GM21737 (cell line): ENCODE measurements around the gene ZNF329.
A peak's percentile ranks its signal among the peaks of the same experiment; 100 is the strongest.
"Not testable (repeated sequence)": the region's sequence is repeated elsewhere in the genome, so short reads cannot be mapped to it uniquely, and the experiment has no call there.

Experiments used
- ATAC-seq: cut with Tn5 transposase; IDR thresholded peaks from one replicate; pipeline ENCODE4 v1.9.1; 2021; ENCODE audit warnings: mild to moderate bottlenecking, moderate library complexity; ENCODE audit not compliant: unreplicated experiment

ZNF329 gene

DNA sequence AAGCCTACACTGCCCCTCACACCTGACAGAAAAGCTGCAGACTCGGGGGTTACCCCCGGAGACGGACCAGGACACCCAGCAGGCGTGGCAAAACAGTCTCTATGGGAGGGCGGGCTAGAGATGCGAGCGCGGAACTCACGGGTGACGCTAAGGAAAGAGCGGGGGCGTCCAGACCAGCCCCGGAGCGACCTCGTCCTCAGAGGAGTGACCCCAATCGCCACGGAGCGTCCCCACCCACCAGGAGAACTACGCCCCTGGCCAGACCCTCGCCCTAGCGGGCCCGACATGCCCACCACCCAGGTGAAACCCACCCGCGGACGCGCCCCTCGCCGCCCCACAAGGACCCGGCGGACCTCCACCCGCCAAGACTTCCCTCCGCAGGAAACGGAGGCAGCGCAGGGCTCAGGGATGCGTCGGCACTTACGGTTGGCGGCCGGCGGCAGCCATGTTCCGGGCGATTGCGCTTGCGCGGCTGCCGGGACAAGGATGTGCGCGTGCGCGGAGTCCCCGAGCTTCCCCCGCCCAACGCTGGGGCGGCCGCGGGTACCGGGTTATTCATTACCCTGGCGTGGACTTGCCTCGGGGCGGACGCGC, at the start of gene ZNF329:
Gene ZNF329, minus strand, starts transcription at position 462 of the 594 bp plus-strand sequence. CDS start 21,286 bp downstream, outside the sequence.
- ATAC-seq = peak; percentile 71

DNA sequence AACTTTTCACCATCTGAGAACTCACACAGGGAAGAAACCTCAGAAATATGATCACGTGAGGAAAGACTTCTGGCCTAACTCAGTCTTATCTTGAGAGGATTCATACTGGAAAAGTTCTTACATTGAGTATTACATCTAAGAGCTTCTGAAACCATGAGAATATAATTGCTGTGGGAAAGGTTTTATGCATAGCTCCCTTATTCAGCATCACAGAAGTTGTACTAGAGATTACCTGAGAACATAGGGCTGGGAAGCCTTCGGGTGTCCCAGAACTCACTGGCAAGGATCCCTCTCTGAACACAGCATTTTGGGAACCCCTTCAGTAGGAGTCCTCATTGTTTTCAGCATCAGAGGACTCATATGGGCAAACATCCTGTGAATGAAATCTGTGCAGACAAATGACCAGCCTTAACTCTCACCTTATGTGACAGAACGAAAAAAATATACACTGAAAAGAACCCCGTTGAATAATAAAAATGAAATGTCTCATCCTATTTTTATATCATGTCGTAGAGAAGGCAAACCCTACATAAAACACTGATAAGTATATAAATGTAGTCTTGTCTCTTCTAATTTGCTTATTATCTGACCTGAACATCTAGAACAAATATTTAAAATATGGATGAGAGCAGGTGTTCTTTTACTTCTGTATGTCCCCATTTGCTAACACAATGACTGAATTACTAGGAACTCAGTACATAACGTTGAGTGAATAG, 46.5 kb upstream of the ZNF329 start:
- no peak for ATAC-seq

DNA sequence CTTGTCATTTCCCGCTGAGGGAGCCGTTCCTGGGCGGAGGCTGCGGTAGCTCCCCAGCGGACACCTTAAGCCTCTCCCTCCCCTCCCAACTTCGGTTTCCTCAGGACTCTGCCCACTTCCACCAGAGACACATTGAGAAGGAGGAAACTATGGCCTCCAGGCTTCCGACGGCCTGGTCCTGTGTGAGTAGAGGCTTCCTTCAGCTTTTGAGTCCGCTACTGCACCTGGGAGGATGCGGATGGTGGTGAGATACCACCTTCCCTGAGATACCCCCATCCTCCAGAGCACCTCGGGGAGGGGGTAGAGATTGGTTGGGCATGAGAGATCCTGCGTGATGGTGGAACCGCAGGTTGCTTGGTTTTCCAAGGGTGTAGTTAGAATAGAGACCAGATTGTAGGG, 33.2 kb upstream of the ZNF329 start:
- ATAC-seq = no peak

DNA sequence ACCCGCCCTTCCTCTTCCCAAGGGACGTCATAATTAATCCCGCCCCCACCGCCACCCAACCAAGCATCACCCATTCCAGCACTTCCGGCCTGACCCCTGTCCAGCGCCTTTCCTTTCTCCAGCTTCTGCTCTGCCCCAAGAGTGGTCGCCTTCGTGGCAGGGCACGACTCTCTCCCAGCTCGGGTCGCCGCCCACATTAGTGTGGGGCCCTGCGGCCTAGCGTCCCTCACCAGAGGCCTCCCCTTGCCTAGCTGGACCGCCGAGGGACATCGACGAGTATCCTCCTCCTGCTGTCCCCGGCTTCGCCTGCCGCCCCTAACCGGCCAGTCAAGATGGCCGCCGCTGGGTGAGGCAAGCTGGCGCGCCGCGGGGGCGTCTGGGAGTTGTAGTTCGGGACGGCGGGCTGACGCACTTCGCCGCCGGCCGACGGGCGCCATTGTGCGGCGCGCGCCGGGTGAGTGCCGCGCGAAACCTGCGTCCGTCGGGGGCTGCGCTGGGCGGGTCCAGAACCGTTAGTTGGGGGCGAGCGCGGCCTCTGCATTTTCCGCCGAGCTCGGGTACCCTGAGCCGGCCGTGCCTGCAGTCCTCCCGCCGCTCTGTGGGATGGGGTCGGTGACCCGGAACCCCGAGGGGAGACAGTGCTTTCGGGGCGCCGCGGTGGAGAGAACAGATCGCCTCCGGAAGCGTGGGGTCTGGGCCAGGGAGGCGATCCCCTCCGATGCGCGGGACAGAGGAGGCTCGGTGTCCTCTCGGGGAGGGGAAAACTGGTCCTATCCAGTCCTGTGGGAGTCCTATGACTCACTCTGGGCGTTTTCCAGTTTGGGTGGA, 32.6 kb upstream of the ZNF329 start, which contains the start of gene ZNF274:
Gene ZNF274, plus strand, starts transcription at position 73 of the 828 bp plus-strand sequence. CDS start 905 bp downstream, outside the sequence.
- peak; percentile 87 for ATAC-seq

DNA sequence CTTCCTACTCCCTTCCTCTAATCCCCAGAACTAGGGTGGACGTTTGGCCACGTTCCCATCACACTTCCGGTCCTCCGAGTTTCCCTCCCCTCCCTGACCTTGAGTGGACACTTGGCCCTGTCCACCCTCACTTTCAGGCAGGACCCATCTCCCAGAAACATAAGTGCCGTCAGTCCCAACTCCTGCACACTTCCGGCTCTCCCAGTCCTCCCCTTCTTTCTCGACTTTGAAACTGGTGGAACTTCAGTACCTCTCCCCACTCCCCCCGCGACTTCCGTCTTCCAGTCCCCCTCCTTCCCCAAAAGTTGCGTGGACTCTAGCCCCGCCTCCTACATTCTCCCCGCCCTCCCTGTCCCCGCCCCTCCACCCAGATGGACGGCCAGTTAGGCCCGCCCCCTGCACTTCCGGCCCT, 32.0 kb upstream of the ZNF329 start:
- ATAC-seq = no peak

DNA sequence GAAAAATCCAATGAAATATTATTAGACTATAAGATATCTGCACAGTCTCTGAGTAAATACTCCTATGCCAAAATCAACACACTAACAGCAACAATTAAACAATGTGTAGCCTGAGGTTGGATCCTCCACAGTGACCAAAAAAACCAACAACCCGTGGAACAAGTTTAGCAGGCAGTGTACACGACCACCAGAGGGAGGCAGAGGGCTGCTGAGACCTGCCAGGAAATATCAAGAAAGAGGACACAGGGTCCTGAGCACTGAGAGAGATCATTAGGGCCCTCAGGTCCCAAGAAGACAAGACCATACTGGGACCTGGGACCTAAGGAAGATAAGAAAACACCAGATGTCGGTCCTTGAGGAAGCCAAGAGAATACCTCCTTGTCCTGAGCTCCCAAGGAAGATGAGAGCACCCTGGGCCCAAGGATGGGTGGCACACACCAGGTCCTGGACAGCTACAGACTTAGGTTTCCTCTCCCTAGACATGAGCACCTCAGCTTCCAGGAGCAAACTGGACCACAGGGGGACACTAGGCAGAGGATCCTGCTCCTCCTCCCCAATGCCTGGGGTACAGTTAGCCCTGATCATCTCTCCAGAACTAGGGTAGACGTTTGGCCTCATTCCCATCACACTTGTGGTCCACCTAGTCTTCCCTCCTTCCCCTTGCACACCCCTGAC, 31.4 kb upstream of the ZNF329 start:
- ATAC-seq = no peak

DNA sequence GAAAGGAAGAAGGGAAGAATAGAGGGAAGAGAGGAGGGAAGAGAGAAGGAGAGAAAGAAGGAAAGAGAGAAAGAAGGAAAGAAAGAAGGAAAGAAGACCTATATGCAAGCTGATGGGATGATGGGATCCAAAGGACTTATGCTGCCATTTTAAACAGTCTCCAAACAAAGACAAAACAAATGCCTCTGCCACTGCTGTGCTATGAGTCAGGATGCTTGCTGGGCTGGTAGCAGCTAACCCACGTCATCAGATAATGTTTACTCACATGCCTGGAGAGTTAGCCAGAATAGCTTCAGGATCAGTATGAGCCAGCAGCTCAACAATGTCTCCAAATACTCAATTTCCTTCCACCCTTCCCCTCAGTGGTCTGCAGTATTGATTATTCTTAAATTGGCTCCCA, 20.3 kb upstream of the ZNF329 start:
- ATAC-seq = no peak

DNA sequence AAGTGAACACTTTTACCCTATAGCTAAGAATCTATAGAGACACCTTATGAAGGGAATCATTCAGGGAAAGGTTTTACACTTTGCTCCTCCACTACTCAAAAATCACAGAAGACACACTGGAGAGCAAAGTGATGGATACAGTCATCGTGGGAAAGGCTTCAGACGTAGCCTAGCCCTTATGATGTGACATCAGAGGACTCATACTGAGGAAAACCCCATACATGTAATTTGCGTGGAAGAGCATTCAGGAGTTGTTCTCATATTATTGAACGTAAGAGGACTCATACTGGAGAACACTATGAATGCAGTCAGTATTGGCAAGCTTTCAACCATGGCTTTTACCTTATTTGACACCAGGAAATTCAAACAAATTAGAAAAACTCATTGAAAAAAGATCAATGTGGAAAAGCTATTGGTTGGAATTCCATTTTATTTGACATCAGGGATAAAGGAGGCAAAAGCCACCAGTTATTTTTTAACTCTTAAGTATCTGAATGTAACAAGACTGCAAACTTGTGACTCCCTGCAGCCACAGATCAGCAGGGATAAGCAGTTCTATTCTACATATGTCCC, 16.2 kb upstream of the ZNF329 start:
- ATAC-seq = no peak

DNA sequence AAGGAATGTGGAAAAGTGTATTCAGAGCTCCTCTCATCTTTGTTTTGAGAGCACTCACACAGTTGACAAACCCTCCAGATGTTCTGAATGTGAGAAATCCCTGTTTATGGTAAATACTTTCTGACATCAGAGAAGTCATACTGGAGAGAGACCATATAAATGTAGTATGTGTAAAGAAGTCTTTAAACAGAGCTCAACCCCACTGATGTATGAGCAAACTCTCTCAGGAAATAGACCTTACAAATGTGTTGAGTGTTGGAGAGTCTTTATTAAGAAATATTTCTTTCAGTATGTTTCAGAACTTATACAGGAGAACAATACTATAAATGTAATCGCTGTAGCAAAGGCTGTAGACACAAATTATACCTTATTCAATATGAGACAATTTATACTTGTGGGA, 15.7 kb upstream of the ZNF329 start:
- ATAC-seq = no peak

DNA sequence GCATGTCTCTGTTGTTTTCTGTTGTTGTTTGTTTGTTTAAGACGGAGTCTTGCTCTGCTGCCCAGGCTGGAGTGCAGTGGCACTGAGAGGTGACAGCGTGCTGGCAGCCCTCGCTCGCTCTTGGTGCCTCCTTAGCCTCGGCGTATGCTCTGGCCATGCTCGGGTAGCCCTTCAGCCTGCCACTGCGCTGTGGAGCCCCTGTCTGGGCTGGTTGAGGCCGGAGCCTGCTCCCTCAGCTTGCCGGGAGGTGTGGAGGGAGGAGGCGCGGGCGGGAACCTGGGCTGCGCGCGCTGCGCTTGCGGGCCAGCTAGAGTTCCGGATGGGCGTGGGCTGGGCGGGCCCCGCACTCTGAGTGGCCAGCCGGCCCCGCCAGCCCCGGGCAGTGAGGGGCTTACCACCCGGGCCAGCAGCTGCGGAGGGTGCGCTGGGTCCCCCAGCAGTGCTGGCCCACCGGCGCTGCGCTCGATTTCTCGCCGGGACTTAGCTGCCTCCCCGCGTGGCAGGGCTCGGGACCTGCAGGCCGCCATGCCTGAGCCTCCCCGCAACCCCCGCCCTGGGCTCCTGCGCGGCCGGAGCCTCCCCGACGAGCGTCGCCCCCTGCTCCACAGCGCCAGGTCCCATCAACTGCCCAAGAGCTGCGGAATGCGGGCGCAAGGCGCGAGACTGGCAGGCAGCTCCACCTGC, 6.6 kb upstream of the ZNF329 start:
- ATAC-seq = no peak

DNA sequence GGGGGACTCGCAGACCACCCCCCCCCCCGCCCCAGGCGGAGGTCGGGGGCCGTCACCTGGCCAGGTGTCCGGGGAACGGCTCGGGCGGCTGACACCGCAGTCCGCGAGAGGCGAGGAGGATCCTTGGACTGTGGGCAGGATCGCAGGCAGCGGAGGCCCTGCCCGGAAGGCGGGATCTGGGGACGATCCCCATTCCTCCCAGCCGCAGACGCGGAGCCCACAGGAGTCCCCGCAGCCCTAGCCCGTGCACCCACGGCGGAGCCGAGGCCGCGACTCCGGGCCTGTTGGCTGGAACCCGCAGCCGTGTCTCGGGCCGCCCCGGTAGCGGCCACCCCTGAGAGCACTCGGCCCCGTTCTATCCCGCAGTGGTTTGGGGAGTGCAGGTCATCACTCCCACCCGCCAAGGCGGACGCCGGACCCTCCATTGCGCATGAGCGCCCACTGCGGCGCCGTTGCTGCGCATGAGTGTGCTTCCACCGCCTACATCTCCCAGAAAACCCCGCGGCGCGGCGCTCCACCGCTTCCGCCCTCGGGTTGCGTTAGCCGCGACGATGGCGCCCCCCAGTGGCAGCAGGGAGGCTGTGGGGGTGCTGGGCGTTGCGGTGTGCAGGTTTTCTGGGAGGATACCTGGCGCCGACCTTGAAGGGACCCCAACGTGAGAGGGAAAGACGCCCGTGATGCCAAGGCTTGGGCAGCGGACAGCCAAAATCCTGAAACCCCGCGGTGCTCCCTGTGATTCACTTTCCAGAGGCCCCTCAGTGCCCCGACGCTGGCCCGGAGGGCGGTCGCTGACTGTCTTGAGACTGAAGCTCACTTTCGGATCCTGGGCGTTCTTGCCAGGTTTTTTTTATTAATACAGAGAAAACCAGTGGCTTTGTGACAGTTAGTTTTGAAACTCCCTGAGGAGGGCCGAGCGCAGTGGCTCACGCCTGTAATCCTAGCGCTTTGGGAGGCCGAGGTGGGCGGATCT, 4.4 kb upstream of the ZNF329 start:
- ATAC-seq = peak; percentile 62

DNA sequence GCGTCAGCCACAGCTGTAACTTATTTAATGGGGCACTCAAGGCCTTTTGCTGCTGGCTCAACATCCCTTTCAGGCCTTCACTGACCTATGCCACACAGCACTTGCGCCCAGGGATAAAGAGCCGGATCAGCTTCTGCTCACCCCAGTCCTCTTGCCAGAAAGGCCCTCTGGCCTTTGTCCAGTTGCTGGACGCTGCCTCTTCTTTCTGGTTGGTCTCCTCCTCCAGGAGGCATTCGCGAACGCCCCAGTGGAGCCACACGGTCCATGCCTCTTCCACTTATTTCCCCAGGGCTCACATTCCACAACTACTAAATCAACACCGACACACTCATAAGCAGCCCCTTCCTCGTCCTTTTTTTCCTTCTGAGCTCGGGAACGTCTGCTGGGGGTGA, 3.7 kb upstream of the ZNF329 start:
- no peak for ATAC-seq

DNA sequence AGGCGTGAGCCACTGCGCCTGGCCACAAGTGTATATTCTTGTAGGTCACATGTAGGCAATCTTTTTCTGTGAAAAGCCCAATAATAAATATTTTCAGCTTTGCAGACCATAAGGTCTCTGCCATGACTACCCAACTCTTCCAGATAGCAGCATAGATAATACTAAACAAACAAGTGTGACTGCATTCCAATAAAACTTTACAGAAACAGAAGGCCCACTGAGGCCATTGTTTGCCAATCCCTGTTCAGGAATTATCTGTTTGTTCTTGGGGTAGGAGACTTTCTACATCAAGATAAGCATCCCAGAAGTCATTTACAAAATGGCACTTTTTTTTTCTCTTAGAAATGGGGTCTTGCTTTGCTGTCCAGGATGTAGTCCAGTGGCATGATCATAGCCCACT, 2.8 kb upstream of the ZNF329 start:
- no peak for ATAC-seq

DNA sequence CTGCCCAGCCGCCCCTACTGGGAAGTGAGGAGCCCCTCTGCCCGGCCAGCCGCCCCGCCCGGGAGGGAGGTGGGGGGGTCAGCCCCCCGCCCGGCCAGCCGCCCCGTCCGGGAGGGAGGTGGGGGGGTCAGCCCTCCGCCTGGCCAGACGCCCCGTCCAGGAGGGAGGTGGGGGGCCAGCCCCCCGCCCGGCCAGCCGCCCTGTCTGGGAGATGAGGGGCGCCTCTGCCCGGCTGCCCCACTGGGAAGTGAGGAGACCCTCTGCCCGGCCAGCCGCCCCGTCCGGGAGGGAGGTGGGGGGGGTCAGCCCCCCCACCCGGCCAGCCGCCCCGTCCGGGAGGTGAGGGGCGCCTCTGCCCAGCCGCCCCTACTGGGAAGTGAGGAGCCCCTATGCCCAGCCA, 3.1 kb downstream of the ZNF329 start:
- not testable (repeated sequence) for ATAC-seq

DNA sequence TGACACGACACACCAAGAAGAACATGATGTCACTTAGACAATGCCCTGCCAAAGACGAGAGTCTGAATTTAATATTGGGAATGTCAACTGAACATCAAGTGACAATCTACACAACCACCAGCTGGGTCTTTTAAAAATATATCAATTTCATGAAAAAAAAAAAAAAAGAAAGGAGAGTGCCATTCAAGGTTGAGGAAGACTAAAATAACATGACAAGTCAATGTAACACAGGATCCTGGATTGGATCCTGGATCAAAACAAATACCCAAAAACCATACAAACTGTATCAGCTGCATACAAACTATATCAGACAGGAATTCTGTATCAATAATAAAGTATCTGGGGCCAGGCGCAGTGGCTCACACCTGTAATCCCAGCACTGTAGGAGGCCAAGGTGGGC, 4.7 kb downstream of the ZNF329 start:
- no peak for ATAC-seq

DNA sequence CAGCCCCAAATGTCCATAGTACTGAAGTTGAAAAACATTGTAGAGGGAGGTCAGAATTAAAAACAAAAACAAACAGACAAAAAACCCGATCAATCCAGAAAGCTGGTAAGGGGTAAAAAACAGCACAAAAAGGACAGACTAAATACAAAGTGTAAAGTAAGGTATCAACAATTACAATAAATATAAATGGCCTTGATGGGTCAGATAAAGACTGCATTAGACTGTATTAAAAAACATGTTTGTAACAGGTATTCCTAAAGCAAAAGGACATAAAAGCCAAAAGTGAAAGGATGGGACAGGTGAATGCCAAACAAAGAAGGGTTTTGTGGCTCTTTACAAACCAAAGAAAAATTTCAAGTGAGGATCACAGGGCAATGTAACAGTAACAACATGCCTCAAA, 16.3 kb downstream of the ZNF329 start:
- ATAC-seq = no peak

DNA sequence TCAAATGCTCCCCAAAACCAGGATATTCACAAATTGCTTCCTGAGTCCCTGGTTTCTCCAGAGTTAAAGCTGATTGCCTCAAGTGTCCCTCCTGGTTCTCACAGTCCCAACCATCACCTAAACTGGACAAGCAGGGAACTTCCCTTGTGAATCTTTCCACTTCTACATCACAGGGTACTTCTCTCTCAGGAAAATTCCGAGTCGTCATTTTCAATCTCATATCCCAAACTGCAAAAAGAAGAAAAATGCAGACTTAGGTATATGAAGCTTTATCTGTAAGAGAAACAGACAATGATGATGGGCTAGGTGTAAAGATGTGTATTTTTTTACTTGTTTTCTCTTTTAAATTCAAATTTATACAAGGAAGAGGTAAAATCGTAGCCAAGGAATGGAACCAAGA, 21.3 kb downstream of the ZNF329 start:
- no peak for ATAC-seq

DNA sequence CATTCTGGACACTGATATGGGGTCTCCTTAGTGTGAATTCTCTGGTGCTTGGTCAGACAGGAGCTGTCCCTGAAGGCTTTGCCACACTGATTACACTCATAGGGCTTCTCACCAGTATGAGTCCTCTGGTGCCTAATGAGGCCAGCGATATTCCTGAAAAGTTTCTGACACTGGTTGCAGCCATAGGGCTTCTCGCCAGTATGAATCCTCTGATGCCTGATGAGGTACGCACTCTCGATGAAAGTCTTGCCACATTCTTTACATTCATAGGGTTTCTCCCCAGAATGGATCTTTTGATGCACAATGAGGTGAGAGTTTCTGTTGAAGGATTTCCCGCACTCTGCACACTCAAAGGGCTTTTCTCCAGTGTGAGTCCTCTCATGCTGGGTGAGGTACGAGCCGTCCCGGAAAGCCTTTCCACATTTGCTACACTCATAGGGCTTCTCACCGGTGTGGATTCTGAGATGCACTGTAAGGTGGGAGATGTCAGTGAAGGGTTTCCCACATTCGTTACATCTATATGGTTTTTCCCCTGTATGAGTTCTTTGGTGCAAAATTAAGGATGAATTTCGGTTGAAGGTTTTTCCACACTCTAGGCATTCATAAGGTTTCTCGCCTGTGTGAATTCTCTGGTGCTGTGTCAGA, 22.4 kb downstream of the ZNF329 start:
- no peak for ATAC-seq

DNA sequence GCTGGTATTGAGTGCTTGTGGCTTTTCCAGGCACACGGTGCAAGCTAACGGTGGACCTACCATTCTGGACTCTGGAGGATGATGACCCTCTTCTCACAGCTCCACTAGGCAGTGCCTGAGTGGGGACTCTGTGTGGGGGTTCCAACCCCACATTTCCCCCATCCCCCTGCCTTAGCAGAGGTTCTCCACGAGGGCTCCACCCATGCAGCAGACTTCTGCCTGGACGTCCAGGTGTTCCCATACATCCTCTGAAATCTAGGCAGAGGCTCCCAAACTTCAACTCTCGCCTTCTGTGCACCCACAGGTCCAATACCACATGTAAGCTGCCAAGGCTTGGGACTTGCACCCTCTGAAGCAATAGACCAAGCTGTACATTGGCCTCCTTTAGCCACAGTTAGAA, 27.2 kb downstream of the ZNF329 start:
- ATAC-seq = no peak
